HG02943 (cell line): ENCODE data around the gene PTDSS2.

Experiments
- ATAC-seq: cut with Tn5 transposase; IDR thresholded peaks from one replicate; pipeline ENCODE4 v1.9.1; 2021; ENCODE audit warnings: mild to moderate bottlenecking, low read depth, moderate library complexity; ENCODE audit not compliant: unreplicated experiment

The PTDSS2 gene

GRCh38 chr11:538431-539051, 88.5 kb downstream of the PTDSS2 start:
- ATAC-seq: no peak

- no peak for ATAC-seq
These were observed 89.9 kb downstream of the PTDSS2 start for GRCh38 chr11:539971-540481.
